Endothelial cell of umbilical vein (primary cell): ENCODE results near the gene KLF13. TPM values are rescaled to one million over a fixed set of nuclear protein-coding genes. Genes with fewer than 3 reads are reported as not detected.

ENCODE experiments used
- BruUV-seq: library from RNA; stranded (reverse); fragments of 400-500 nt; replicated peaks from 2 replicates; lab custom pipeline; 2021; lab: Mats Ljungman, UMichigan
- CTCF ChIA-PET: fragments of 300-600, 350-600 bp; sonication (Branson Sonifier 250); formaldehyde crosslinking; loops from one replicate; lab custom pipeline; 2021; ENCODE audit warnings: antibody characterized with exemption, inconsistent platforms; lab: Charles Lee
- POLR2A ChIA-PET: fragments of 300-600, 350-600 bp; sonication (Branson Sonifier 250); formaldehyde crosslinking; loops from one replicate; lab custom pipeline; 2021; ENCODE audit warnings: antibody characterized with exemption, inconsistent platforms; lab: Charles Lee
- DNase-seq: peaks from one replicate; pipeline ENCODE4 v3.0.0-alpha.2; 2011; ENCODE audit warnings: low read depth, low spot score
- FAIRE-seq: peaks from 2 replicates; lab custom pipeline; 2011; peaks lifted over from hg19 to GRCh38; lab: Jason Lieb, UNC
- H2AFZ ChIP-seq: 2 replicates; pipeline ENCODE4 v1.6.0; 2012; ENCODE audit warnings: low read depth, low read length, control low read depth, inconsistent platforms
- H3K27ac ChIP-seq: 2 replicates; pipeline ENCODE4 v1.5.1; 2011; ENCODE audit warnings: low read depth, mild to moderate bottlenecking, control low read depth, low read length, moderate library complexity; ENCODE audit not compliant: insufficient read depth
- H3K27me3 ChIP-seq, 2 experiments: 2 replicates each; pipeline versions ENCODE4 v1.6.0 to v1.6.1; 2011; ENCODE audit warnings: low read length in 2 of 2, mixed read lengths in 1 of 2; ENCODE audit not compliant: control insufficient read depth in 2 of 2, insufficient read depth in 2 of 2
- H3K36me3 ChIP-seq, 2 experiments: 2 replicates in 1 of 2; 3 replicates in 1 of 2; pipeline ENCODE4 v1.5.1; 2011; ENCODE audit warnings: low read length in 2 of 2, mild to moderate bottlenecking in 1 of 2, moderate library complexity in 1 of 2; ENCODE audit not compliant: control insufficient read depth in 2 of 2, insufficient read depth in 2 of 2; ENCODE audit errors: extremely low read depth in 1 of 2
- H3K4me1 ChIP-seq: 3 replicates; pipeline ENCODE4 v1.5.1; 2011; ENCODE audit warnings: mild to moderate bottlenecking, low read length; ENCODE audit not compliant: control insufficient read depth, insufficient read depth; ENCODE audit errors: extremely low read depth
- H3K4me2 ChIP-seq: 2 replicates; pipeline ENCODE4 v1.6.1; 2011; ENCODE audit warnings: low read length, control low read depth, mixed read lengths; ENCODE audit not compliant: insufficient read depth
- H3K4me3 ChIP-seq, 3 experiments: fragments of 200-600 bp in 1 of 3; sonication (generic), shearing (Covaris generic) in 1 of 3; replicated peaks in 1 of 3; 2 replicates each; pipeline ENCODE4 v1.5.1; 2011 to 2016; ENCODE audit warnings: control low read depth in 3 of 3, low read length in 3 of 3, mild to moderate bottlenecking in 2 of 3, inconsistent platforms in 1 of 3, low read depth in 1 of 3, moderate library complexity in 1 of 3; ENCODE audit not compliant: insufficient read depth in 1 of 3
- H3K79me2 ChIP-seq: 2 replicates; pipeline ENCODE4 v1.6.0; 2012; ENCODE audit warnings: low read length, inconsistent platforms; ENCODE audit not compliant: control insufficient read depth, insufficient read depth
- H3K9ac ChIP-seq: replicated peaks from 2 replicates; pipeline ENCODE3; 2011; ENCODE audit warnings: low read length, control low read depth; ENCODE audit not compliant: insufficient read depth; ENCODE audit errors: extremely low read depth
- H3K9me1 ChIP-seq: replicated peaks from 3 replicates; pipeline ENCODE4 v1.6.0; 2011; ENCODE audit warnings: mild to moderate bottlenecking, low read length; ENCODE audit not compliant: control insufficient read depth, insufficient read depth; ENCODE audit errors: extremely low read depth
- H3K9me3 ChIP-seq: replicated peaks from 2 replicates; pipeline ENCODE4 v1.5.1; 2012; ENCODE audit warnings: low read length, inconsistent platforms; ENCODE audit not compliant: control insufficient read depth, insufficient read depth
- H4K20me1 ChIP-seq: replicated peaks from 2 replicates; pipeline ENCODE3; 2011; ENCODE audit warnings: mild to moderate bottlenecking, low read length; ENCODE audit not compliant: control insufficient read depth, insufficient read depth; ENCODE audit errors: extremely low read depth
- EZH2 ChIP-seq: IDR thresholded peaks from 2 replicates; pipeline ENCODE4 v1.6.1; 2012; ENCODE audit warnings: borderline replicate concordance, low read depth, mild to moderate bottlenecking, moderate library complexity, low read length, inconsistent platforms; ENCODE audit not compliant: severe bottlenecking
- FOS ChIP-seq: IDR thresholded peaks from 2 replicates; pipeline ENCODE4 v1.6.1; 2011; ENCODE audit warnings: mild to moderate bottlenecking, low read length, moderate library complexity, borderline replicate concordance; ENCODE audit not compliant: insufficient read depth
- GATA2 ChIP-seq: IDR thresholded peaks from 2 replicates; pipeline ENCODE4 v1.7.0; 2011; ENCODE audit warnings: low read depth, mild to moderate bottlenecking, moderate library complexity, mixed read lengths, low read length; ENCODE audit not compliant: insufficient read length, insufficient read depth
- MYC ChIP-seq: IDR thresholded peaks from one replicate; pipeline ENCODE4 v1.6.1; 2011; ENCODE audit warnings: mild to moderate bottlenecking, low read depth, low read length
- POLR2A ChIP-seq: IDR thresholded peaks from 2 replicates; pipeline ENCODE4 v1.6.1; 2012; ENCODE audit warnings: low read depth, mild to moderate bottlenecking, control low read depth, low read length
- POLR2AphosphoS5 ChIP-seq: IDR thresholded peaks from 2 replicates; pipeline ENCODE4 v1.6.1; 2012; ENCODE audit warnings: low read depth, mild to moderate bottlenecking, control low read depth, low read length, moderate library complexity; ENCODE audit not compliant: insufficient read depth
- dilution Hi-C: fragments of 300-500 bp; cut with MboI; formaldehyde crosslinking; loops from one replicate; pipeline ENCODE4 v1.15.0; 2019; ENCODE audit warnings: low sequenced_read_pairs; ENCODE audit not compliant: extremely low pct_ligation_motif_present
- intact Hi-C: fragments of 100-400 bp; cut with micrococcal nuclease; formaldehyde crosslinking; loops from one replicate; pipeline ENCODE4 v1.10.0; 2022
- polyA plus RNA-seq, 4 experiments: library from polyadenylated mRNA; depleted of rRNA in 3 of 4; stranded (reverse) in 3 of 4; unstranded in 1 of 4; fragments of >200 nt; gene quantifications; 2 replicates each; pipeline versions ENCODE4 v1.2.1 to v1.2.3, GENCODE V29; 2011 to 2012; ENCODE audit warnings: missing spikeins in 1 of 4
- total RNA-seq: library from RNA; stranded (reverse); gene quantifications from 2 replicates; pipeline ENCODE4 v1.2.3, GENCODE V29; 2021
- TF ChIP-seq, protein P1 (sequence below), 2 donors: IDR thresholded peaks; 1 replicate in 1 of 2; 2 replicates in 1 of 2; pipeline ENCODE4 v1.5.1; 2011; ENCODE audit warnings: low read length in 2 of 2, mild to moderate bottlenecking in 2 of 2, moderate library complexity in 2 of 2, control low read depth in 1 of 2, inconsistent platforms in 1 of 2, low read depth in 1 of 2; ENCODE audit not compliant: insufficient read depth in 1 of 2; ENCODE audit errors: extremely low read depth in 1 of 2
- TF ChIP-seq, protein P2 (sequence below): IDR thresholded peaks from 2 replicates; pipeline ENCODE4 v1.6.1; 2011; ENCODE audit not compliant: insufficient read depth, insufficient read length

KLF13 gene
- total and polyA plus RNA-seq, 2 donors (not counting 3 experiments of a cell fraction or from before 2014, with no cell fraction given), result 10.1 to 31.9 TPM

DNA sequence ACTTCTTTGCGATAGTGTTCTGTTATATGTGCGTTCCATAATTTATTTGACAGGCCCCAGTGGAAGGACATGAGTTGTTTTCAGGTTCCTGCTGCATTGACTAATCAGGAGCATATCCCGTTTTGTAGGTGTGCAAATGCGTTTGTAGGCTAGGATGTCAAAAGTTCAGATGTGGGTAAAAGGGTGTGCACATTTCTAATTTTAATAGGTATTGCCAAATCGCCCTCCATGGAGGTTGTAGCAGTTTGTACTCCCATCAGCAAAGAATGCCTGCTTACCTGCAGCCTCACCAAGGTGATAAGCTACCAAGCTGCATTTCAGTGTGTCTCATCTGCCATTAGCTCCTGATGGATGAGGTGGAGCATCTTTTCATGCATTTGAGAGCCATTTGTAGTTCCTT lies 36.3 kb downstream of the KLF13 start:
- DNase-seq (no peak), FAIRE-seq (no peak)
- no peak overlapping the region for H3K4me3 ChIP-seq
- H3K9me1 ChIP-seq, result no peaks in the 10 kb centered on the region
- no TSS peak for BruUV-seq
- H3K36me3 ChIP-seq, result no peaks in the 10 kb centered on the region
- H3K4me2 ChIP-seq, result no peak overlapping the region
- TF ChIP-seq MYC (no peak), FOS (no peak), POLR2AphosphoS5 (no peak), EZH2 (no peak), GATA2 (no peak), POLR2A (no peak)
- TF ChIP-seq, protein P1, sequence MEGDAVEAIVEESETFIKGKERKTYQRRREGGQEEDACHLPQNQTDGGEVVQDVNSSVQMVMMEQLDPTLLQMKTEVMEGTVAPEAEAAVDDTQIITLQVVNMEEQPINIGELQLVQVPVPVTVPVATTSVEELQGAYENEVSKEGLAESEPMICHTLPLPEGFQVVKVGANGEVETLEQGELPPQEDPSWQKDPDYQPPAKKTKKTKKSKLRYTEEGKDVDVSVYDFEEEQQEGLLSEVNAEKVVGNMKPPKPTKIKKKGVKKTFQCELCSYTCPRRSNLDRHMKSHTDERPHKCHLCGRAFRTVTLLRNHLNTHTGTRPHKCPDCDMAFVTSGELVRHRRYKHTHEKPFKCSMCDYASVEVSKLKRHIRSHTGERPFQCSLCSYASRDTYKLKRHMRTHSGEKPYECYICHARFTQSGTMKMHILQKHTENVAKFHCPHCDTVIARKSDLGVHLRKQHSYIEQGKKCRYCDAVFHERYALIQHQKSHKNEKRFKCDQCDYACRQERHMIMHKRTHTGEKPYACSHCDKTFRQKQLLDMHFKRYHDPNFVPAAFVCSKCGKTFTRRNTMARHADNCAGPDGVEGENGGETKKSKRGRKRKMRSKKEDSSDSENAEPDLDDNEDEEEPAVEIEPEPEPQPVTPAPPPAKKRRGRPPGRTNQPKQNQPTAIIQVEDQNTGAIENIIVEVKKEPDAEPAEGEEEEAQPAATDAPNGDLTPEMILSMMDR (IDR thresholded peaks at IDR 0.05; ENCODE audit: extremely low read depth in 1 of 2, insufficient read depth in 1 of 2, low read depth in 1 of 2, low read length in 2 of 2), result no peak
- TF ChIP-seq, protein P2, sequence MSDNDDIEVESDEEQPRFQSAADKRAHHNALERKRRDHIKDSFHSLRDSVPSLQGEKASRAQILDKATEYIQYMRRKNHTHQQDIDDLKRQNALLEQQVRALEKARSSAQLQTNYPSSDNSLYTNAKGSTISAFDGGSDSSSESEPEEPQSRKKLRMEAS, result no peak
- no peaks in the 10 kb centered on the region for H4K20me1 ChIP-seq
- intact Hi-C loops (no loop called here), dilution Hi-C loops (no loop called here)
- peaks cover 7% of the 10 kb centered on the region for H3K4me1 ChIP-seq
- no peak overlapping the region for H3K9ac ChIP-seq
- H3K27ac ChIP-seq, result no peak overlapping the region
- H3K79me2 ChIP-seq, result peaks cover 10% of the 10 kb centered on the region
- ChIA-PET POLR2A (interaction anchor here (1.0 kb wide), 1 partner anchor 9 kb away, joined by 3 read pairs; no protein-coding TSS in a partner anchor), CTCF (interaction anchor here (1.0 to 1.3 kb wide), 2 partner anchors 27 to 72 kb away, joined by 3 to 4 read pairs; no protein-coding TSS in a partner anchor)
- no peak overlapping the region for H2AFZ ChIP-seq
- H3K9me3 ChIP-seq, result no peaks in the 10 kb centered on the region
- H3K27me3 ChIP-seq, result no peaks in the 10 kb centered on the region
